ENCODE measurements around the gene TPSAB1. TPM values are rescaled to one million over a fixed set of nuclear protein-coding genes. Genes with fewer than 3 reads are reported as not detected.
"Not testable (repeated sequence)": the region's sequence is repeated elsewhere in the genome, so short reads cannot be mapped to it uniquely, and the experiment has no call there.

Gene TPSAB1
- polyA plus RNA-seq, 1 donor: 0.30 TPM

DNA sequence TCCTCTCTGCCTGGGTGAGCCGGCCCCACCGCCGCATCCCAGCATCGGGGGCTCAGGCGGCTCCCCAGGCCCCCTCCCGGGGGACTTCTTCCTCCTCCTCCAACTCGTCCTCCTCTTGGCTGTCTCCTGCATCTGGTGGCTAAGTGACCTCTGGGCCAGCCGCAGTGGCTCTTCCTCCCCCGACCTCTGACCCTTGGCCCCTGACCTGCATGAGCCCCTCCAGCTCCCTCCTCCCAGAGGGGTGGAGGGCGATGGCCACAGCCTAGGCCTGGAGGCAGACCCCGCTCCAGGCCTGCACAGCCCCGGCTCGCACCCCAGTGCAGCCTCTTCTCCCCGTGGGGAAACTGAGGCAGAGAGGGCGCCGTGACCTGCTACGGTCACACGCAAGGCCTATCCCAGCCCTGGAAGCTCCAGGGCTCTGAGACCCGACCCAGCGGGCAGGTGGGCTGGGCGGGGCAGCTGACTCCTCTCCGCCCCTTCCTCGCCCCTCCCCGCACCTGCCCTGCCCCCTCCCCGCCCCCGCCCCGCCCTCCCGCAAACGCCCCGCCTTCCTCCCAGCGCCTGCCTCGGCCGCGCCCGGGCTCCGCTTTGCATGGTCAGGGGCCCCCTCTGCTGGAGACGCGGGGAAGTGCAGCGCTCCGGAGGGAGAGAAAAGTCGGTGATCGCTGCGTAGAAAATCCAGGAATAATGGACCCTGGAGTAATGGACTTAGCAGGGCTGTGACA is 8.7 kb downstream of the TPSAB1 start:
- WGBS (ENCODE audit: insufficient coverage, low lambda C conversion rate): no CpG with 5 or more reads among the region's 43 CpGs
- DNase-seq; H3K27me3 ChIP-seq (ENCODE audit: control insufficient read depth, insufficient read depth, low read length): not testable (repeated sequence)

GRCh38 chr16:1253701-1254364 is 13.3 kb downstream of the TPSAB1 start:
- H3K4me3 ChIP-seq (ENCODE audit: low read length); DNase-seq; H3K36me3 ChIP-seq (ENCODE audit: control insufficient read depth, insufficient read depth, low read length); H3K4me1 ChIP-seq (ENCODE audit: control insufficient read depth, insufficient read depth, low read length); H3K9me3 ChIP-seq (ENCODE audit: control insufficient read depth, low read depth, low read length); H3K27ac ChIP-seq (ENCODE audit: low read length); H3K27me3 ChIP-seq (ENCODE audit: control insufficient read depth, insufficient read depth, low read length): not testable (repeated sequence)
- no CpG with 5 or more reads among the region's 47 CpGs for WGBS (ENCODE audit: insufficient coverage, low lambda C conversion rate)

More for the DNA sequence above, 8.7 kb downstream of the TPSAB1 start:
- H3K27ac ChIP-seq (ENCODE audit: low read length); H3K36me3 ChIP-seq (ENCODE audit: control insufficient read depth, insufficient read depth, low read length); H3K4me1 ChIP-seq (ENCODE audit: control insufficient read depth, insufficient read depth, low read length); H3K9me3 ChIP-seq (ENCODE audit: control insufficient read depth, low read depth, low read length); H3K4me3 ChIP-seq (ENCODE audit: low read length): not testable (repeated sequence)

DNA sequence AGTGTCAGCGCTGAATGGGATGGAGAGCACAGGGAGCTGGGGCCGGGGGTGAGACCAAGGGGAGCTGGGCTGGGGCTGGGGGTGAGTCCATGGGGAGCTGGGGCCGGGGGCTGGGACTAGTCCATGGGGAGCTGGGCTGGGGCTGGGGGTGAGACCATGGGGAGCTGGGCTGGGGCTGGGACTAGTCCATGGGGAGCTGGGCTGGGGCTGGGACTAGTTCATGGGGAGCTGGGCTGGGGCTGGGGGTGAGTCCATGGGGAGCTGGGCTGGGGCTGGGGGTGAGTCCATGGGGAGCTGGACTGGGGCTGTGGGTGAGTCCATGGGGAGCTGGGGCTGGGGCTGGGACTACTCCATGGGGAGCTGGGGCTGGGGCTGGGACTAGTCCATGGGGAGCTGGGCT is 14.3 kb downstream of the TPSAB1 start:
- H3K4me1 ChIP-seq (ENCODE audit: control insufficient read depth, insufficient read depth, low read length); H3K4me3 ChIP-seq (ENCODE audit: low read length); H3K9me3 ChIP-seq (ENCODE audit: control insufficient read depth, low read depth, low read length); H3K36me3 ChIP-seq (ENCODE audit: control insufficient read depth, insufficient read depth, low read length); H3K27ac ChIP-seq (ENCODE audit: low read length); DNase-seq: not testable (repeated sequence)
- WGBS (ENCODE audit: insufficient coverage, low lambda C conversion rate): no CpG with 5 or more reads among the region's 3 CpGs
- peaks cover 11% of the 10 kb centered on the region for H3K27me3 ChIP-seq (ENCODE audit: control insufficient read depth, insufficient read depth, low read length)

- peaks cover 17% of the 10 kb centered on the region for H3K27me3 ChIP-seq (ENCODE audit: control insufficient read depth, insufficient read depth, low read length)
- not testable (repeated sequence) for H3K4me1 ChIP-seq (ENCODE audit: control insufficient read depth, insufficient read depth, low read length); H3K4me3 ChIP-seq (ENCODE audit: low read length); H3K27ac ChIP-seq (ENCODE audit: low read length); DNase-seq; H3K9me3 ChIP-seq (ENCODE audit: control insufficient read depth, low read depth, low read length); H3K36me3 ChIP-seq (ENCODE audit: control insufficient read depth, insufficient read depth, low read length)
- no CpG with 5 or more reads among the region's 26 CpGs for WGBS (ENCODE audit: insufficient coverage, low lambda C conversion rate)
These were observed 15.0 kb downstream of the TPSAB1 start, which contains the start of gene TPSD1 for GRCh38 chr16:1255276-1256122. Gene TPSD1 (plus strand): TSS chr16:1256069. CDS start chr16:1256281, 212 bp downstream.

DNA sequence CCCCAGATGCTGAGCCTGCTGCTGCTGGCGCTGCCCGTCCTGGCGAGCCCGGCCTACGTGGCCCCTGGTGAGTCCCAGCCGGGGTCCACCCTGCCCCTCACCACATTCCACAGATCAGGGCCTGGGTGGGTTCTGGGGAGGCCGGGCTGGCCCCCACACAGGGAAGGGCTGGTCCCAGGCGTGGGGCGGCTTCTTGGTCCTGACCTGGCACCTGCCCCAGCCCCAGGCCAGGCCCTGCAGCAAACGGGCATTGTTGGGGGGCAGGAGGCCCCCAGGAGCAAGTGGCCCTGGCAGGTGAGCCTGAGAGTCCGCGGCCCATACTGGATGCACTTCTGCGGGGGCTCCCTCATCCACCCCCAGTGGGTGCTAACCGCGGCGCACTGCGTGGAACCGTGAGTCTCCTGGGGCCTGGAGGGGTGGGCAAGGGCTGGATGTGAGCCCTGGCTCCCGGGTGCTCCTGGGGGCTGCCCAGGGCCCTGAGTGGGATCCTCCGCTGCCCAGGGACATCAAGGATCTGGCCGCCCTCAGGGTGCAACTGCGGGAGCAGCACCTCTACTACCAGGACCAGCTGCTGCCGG is 15.9 kb downstream of the TPSAB1 start:
- WGBS (ENCODE audit: insufficient coverage, low lambda C conversion rate): no CpG with 5 or more reads among the region's 23 CpGs
- not testable (repeated sequence) for H3K36me3 ChIP-seq (ENCODE audit: control insufficient read depth, insufficient read depth, low read length); DNase-seq; H3K27ac ChIP-seq (ENCODE audit: low read length); H3K4me3 ChIP-seq (ENCODE audit: low read length); H3K9me3 ChIP-seq (ENCODE audit: control insufficient read depth, low read depth, low read length); H3K4me1 ChIP-seq (ENCODE audit: control insufficient read depth, insufficient read depth, low read length)
- peaks cover 26% of the 10 kb centered on the region for H3K27me3 ChIP-seq (ENCODE audit: control insufficient read depth, insufficient read depth, low read length)

GRCh38 chr16:1256874-1257322 is 16.4 kb downstream of the TPSAB1 start:
- DNase-seq: no peak

DNA sequence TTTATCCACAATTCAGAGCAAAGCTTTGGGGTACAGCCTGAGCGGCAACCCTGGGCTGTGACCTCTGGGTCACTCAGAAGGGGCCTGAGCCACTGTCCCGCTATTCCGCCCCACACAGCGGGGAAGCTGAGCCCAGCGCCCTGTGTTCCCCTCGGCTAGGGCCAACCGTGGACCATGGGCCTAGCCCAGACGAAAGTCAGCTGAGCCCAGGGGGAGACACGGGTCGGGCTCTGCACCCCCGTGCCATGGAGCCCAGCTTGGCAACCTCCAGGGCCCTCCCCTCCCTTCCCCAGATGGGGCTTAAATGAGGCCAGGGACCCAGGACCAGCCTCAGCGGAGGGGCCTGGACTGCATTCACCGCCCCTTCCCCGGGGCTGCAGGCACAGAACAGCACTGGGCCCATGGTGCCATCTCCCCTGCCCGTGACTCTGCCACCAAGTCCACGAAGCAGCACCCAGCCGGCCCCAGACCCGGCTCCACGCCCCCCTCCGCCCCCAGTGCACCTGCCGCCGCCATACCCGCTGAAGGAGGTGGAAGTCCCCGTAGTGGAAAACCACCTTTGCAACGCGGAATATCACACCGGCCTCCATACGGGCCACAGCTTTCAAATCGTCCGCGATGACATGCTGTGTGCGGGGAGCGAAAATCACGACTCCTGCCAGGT is 17.2 kb downstream of the TPSAB1 start:
- no peaks in the 10 kb centered on the region for H3K4me1 ChIP-seq (ENCODE audit: control insufficient read depth, insufficient read depth, low read length)
- H3K36me3 ChIP-seq (ENCODE audit: control insufficient read depth, insufficient read depth, low read length): no peaks in the 10 kb centered on the region
- H3K27me3 ChIP-seq (ENCODE audit: control insufficient read depth, insufficient read depth, low read length): peaks cover 39% of the 10 kb centered on the region
- no peak overlapping the region for H3K27ac ChIP-seq (ENCODE audit: low read length)
- H3K4me3 ChIP-seq (ENCODE audit: low read length): no peak overlapping the region
- WGBS (ENCODE audit: insufficient coverage, low lambda C conversion rate): no CpG with 5 or more reads among the region's 34 CpGs
- no peak for DNase-seq
- H3K9me3 ChIP-seq (ENCODE audit: control insufficient read depth, low read depth, low read length): peaks cover 4% of the 10 kb centered on the region

More at GRCh38 chr16:1256874-1257322, 16.4 kb downstream of the TPSAB1 start:
- Histone ChIP-seq H3K9me3 (ENCODE audit: control insufficient read depth, low read depth, low read length) (peaks cover 4% of the 10 kb centered on the region), H3K36me3 (ENCODE audit: control insufficient read depth, insufficient read depth, low read length) (no peaks in the 10 kb centered on the region), H3K4me3 (ENCODE audit: low read length) (no peak overlapping the region), H3K4me1 (ENCODE audit: control insufficient read depth, insufficient read depth, low read length) (no peaks in the 10 kb centered on the region), H3K27me3 (ENCODE audit: control insufficient read depth, insufficient read depth, low read length) (peaks cover 31% of the 10 kb centered on the region), H3K27ac (ENCODE audit: low read length) (no peak overlapping the region)
- no CpG with 5 or more reads among the region's 22 CpGs for WGBS (ENCODE audit: insufficient coverage, low lambda C conversion rate)

DNA sequence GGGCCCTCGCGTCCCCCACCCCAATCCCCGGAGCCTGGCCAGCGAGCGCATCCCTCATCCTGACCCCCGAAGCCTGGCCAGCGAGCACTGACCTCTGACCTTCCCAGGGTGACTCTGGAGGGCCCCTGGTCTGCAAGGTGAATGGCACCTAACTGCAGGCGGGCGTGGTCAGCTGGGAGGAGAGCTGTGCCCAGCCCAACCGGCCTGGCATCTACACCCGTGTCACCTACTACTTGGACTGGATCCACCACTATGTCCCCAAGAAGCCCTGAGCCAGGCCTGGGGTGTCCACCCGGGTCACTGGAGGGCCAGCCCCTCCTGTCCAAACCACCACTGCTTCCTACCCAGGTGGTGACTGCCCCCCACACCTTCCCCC is 17.7 kb downstream of the TPSAB1 start:
- H3K36me3 ChIP-seq (ENCODE audit: control insufficient read depth, insufficient read depth, low read length): no peaks in the 10 kb centered on the region
- WGBS (ENCODE audit: insufficient coverage, low lambda C conversion rate): no CpG with 5 or more reads among the region's 12 CpGs
- peaks cover 4% of the 10 kb centered on the region for H3K9me3 ChIP-seq (ENCODE audit: control insufficient read depth, low read depth, low read length)
- no peaks in the 10 kb centered on the region for H3K4me1 ChIP-seq (ENCODE audit: control insufficient read depth, insufficient read depth, low read length)
- peaks cover 42% of the 10 kb centered on the region for H3K27me3 ChIP-seq (ENCODE audit: control insufficient read depth, insufficient read depth, low read length)
- no peak overlapping the region for H3K27ac ChIP-seq (ENCODE audit: low read length)
- DNase-seq: no peak
- no peak overlapping the region for H3K4me3 ChIP-seq (ENCODE audit: low read length)

- Histone ChIP-seq H3K36me3 (ENCODE audit: control insufficient read depth, insufficient read depth, low read length) (no peaks in the 10 kb centered on the region), H3K4me1 (ENCODE audit: control insufficient read depth, insufficient read depth, low read length) (no peaks in the 10 kb centered on the region), H3K9me3 (ENCODE audit: control insufficient read depth, low read depth, low read length) (peaks cover 4% of the 10 kb centered on the region), H3K27me3 (ENCODE audit: control insufficient read depth, insufficient read depth, low read length) (peaks cover 42% of the 10 kb centered on the region), H3K4me3 (ENCODE audit: low read length) (no peak overlapping the region), H3K27ac (ENCODE audit: low read length) (no peak overlapping the region)
- no CpG with 5 or more reads among the region's 42 CpGs for WGBS (ENCODE audit: insufficient coverage, low lambda C conversion rate)
- DNase-seq: no peak
These were observed 18.6 kb downstream of the TPSAB1 start for GRCh38 chr16:1258906-1259759.

Data from large intestine (tissue), 3 donors.